Activated T-helper 2 cell treated with anti-CD3 and anti-CD28 coated beads, Interferon-gamma antibody, Interleukin-2, Interleukin-4, amounts not matched to agents 10 μg/mL and 5 μg/mL and 100 μg/mL, durations not matched to agents 14 hours and 24 hours and 36 hours (primary cell): ENCODE results near the gene GOLGA6L10. TPM values are rescaled to one million over a fixed set of nuclear protein-coding genes. Genes with fewer than 3 reads are reported as not detected.
"Not testable (repeated sequence)": the region's sequence is repeated elsewhere in the genome, so short reads cannot be mapped to it uniquely, and the experiment has no call there.

Experiments
- DNase-seq: peaks from one replicate; pipeline ENCODE4 v3.0.0; 2021; ENCODE audit warnings: low spot score
- H3K27ac Mint-ChIP-seq: one replicate; pipeline ENCODE4 v1.8.0; 2021; ENCODE audit warnings: mixed read lengths
- H3K27me3 Mint-ChIP-seq: one replicate; pipeline ENCODE4 v1.8.0; 2021; ENCODE audit warnings: low read depth, mixed read lengths
- H3K36me3 Mint-ChIP-seq: one replicate; pipeline ENCODE4 v1.8.0; 2021; ENCODE audit warnings: low read depth, mixed read lengths
- H3K4me1 Mint-ChIP-seq: one replicate; pipeline ENCODE4 v1.8.0; 2021; ENCODE audit warnings: low read depth, mixed read lengths
- H3K4me3 Mint-ChIP-seq: one replicate; pipeline ENCODE4 v1.8.0; 2021; ENCODE audit warnings: low read depth, mild to moderate bottlenecking, moderate library complexity, mixed read lengths
- H3K9me3 Mint-ChIP-seq: one replicate; pipeline ENCODE4 v1.8.0; 2021; ENCODE audit warnings: mixed read lengths
- intact Hi-C: fragments of 100-400 bp; cut with micrococcal nuclease; formaldehyde crosslinking; loops from one replicate; pipeline ENCODE4 v1.15.1; 2023
- total RNA-seq: library from RNA; stranded (reverse); gene quantifications from 2 replicates; pipeline ENCODE4 v1.2.3, GENCODE V29; 2022

Gene GOLGA6L10
- total RNA-seq, 1 donor from 2014 or later = 1.0 TPM

DNA sequence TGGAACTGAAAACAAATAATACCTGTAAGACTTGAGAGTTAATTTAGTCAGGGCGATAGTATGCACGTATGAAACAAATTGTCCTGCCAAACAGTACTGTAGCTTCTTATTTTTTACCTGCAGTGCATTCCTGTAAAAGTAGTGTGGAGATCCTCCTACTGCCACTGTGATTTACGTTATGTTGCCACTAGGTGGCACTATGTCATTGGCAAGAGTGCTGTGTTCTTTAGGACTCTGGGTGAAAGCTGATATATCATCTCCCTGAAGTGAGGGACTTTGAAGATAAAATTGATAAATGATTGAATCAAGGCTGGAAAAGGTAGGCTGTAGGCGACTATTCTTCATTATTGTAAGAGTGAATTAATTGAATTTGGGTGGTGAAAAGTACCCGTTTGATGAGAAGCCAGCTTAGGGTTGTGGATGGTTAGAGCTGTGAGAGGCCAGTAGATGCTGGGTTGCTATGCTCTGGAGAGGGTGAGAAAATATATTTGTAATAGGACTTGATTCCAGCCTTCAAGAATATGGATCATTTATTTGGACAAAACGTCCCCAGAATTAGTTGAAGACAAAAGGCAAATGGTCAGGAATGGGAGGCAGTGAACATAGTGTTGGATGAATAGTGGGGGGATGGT, 16.5 kb upstream of the GOLGA6L10 start:
- H3K36me3 Mint-ChIP-seq, H3K4me1 Mint-ChIP-seq, intact Hi-C loops, H3K9me3 Mint-ChIP-seq, H3K27me3 Mint-ChIP-seq, H3K4me3 Mint-ChIP-seq, H3K27ac Mint-ChIP-seq: not testable (repeated sequence)
- DNase-seq = peak; percentile 17

DNA sequence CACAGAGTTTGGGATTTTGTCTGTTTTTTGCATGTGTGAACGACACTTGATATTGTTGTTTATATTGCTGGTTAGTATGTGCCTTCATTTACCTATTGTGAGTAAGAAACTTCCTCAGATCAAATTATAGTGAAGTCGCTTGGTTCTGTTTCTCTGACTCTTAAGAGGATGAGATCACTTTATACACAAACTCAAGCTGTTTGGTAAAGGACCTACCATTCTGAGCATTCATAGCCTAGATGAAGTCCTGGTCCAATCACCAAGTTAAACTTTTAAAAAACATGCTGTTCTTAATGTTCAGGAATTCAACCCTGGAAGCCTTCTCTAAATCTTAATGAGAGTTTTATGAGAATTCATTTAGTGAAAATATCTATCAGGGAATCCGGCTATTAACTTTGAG, 15.3 kb upstream of the GOLGA6L10 start:
- DNase-seq, H3K4me1 Mint-ChIP-seq, H3K27me3 Mint-ChIP-seq, intact Hi-C loops, H3K27ac Mint-ChIP-seq, H3K36me3 Mint-ChIP-seq, H3K9me3 Mint-ChIP-seq, H3K4me3 Mint-ChIP-seq: not testable (repeated sequence)

DNA sequence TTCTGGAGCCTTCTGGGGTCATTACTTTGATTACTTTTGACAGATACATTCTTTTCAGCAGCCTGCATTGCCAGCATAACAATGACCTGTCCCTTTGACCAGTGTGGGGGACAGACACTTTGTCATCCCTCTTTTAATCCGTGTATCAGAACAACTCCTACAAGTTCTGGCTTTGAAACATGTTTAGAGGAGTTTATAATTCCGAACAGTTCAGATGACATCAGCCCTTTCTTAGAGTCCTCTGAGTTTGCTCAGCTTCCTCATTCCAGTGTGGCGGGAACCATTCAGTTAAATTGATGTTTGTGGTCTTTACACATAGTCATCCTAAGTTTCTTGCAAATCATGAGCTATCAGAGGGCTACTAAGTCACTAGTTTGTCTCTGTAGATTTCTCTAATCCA, 13.5 kb upstream of the GOLGA6L10 start:
- H3K4me1 Mint-ChIP-seq, intact Hi-C loops, DNase-seq, H3K4me3 Mint-ChIP-seq, H3K27me3 Mint-ChIP-seq, H3K36me3 Mint-ChIP-seq, H3K9me3 Mint-ChIP-seq, H3K27ac Mint-ChIP-seq: not testable (repeated sequence)

DNA sequence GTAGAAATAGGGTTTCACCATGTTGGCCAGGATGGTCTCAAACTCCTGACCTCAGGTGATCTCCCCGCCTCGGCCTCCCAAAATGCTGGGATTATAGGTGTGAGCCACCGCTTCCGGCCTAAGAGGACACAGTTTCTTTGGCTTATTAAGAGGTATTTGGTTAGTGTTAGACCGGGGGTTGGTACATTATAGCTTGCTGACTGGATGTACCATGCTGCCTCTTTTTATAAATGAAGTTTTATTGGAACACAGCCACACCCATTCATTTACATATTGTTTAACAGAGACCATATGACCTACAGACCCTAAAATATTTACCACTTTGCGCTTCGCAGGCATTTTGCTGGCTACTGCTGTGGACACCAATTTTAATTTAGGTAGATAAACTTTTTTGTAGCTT, 11.3 kb upstream of the GOLGA6L10 start:
- H3K4me3 Mint-ChIP-seq, DNase-seq, H3K36me3 Mint-ChIP-seq, H3K27me3 Mint-ChIP-seq, H3K4me1 Mint-ChIP-seq, intact Hi-C loops, H3K9me3 Mint-ChIP-seq, H3K27ac Mint-ChIP-seq: not testable (repeated sequence)

DNA sequence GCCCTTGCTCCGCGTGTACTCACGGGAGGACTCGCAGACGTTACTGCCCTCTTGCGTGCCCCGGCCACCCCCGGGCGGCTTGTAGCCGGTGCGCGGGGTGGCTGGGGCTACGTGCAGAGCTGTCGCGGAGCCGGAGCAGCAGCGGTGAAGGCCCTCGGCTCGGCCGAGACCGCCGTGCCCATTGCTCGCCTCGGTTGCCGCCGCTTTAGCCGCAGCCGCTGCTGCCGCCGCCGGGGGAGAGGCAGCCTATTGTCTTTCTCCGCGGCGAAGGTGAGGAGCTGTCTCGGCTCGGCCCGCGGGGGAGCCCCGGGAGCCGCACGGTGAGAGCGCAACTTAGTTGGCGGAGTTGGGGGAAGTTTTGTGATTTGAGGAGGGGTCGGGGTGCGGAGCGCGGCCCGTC, 5.8 kb upstream of the GOLGA6L10 start:
- H3K36me3 Mint-ChIP-seq, H3K4me1 Mint-ChIP-seq, DNase-seq, H3K4me3 Mint-ChIP-seq, H3K27me3 Mint-ChIP-seq, H3K27ac Mint-ChIP-seq, H3K9me3 Mint-ChIP-seq, intact Hi-C loops: not testable (repeated sequence)

DNA sequence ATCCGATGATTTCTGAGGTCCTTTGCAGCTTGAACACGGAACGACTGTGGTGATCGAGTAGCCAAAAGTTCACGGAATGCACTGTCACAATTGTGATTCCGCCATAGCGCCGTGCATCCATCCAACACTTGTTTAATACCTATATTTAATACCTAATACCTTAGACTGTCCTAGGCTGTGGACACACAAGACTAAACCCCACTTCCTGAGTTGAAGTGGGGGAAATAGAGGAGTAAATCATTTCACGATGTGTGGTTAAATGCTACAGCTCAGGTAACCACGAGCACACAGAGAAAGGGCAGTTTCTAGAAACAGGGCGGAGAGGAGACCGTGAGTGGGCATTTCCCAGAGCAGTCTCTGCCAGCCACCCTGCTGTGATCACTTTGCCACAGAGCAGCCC, 5.3 kb upstream of the GOLGA6L10 start:
- DNase-seq, H3K27ac Mint-ChIP-seq, H3K36me3 Mint-ChIP-seq, H3K4me1 Mint-ChIP-seq, H3K27me3 Mint-ChIP-seq, H3K9me3 Mint-ChIP-seq, intact Hi-C loops, H3K4me3 Mint-ChIP-seq: not testable (repeated sequence)

DNA sequence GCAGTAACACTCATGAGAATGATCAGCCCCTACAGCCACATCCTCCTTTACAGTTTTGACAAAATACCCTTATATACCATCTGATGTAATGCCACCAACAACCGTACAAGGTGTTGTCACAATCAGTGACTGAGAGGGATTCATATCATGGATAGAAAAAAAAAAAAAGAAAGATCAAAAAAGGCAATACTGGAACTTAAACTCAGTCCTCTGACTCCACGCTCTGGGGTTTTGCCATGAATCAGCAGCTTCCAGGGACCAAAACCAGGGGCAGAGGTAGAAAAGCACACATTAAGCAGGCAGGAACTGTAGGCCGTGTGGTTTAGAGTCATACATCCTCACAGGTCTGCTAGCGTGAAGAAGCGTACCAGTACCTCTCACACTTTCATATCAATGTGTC, 1.6 kb downstream of the GOLGA6L10 start:
- H3K9me3 Mint-ChIP-seq, H3K36me3 Mint-ChIP-seq, H3K27me3 Mint-ChIP-seq, H3K27ac Mint-ChIP-seq, H3K4me3 Mint-ChIP-seq, DNase-seq, H3K4me1 Mint-ChIP-seq, intact Hi-C loops: not testable (repeated sequence)

DNA sequence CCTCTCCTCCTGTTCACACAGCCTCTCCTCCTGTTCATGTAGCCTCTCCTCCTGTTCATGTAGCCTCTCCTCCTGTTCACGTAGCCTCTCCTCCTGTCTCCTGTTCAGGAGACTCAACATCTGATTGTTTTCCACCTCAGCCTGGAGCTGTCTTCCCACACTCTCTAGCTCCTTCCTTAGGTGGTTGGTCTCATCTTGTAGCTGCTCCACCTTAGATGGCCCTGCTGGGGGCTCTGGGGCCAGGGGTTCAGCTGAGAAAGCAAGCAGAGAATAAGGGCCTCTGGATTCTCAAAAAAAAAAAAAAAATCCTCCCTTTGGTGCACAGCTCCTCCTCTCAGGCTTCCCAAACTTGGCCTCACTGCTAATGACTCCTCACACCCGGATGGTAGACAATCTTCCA, 4.1 kb downstream of the GOLGA6L10 start:
- H3K4me3 Mint-ChIP-seq, H3K4me1 Mint-ChIP-seq, H3K9me3 Mint-ChIP-seq, H3K27ac Mint-ChIP-seq, DNase-seq, H3K36me3 Mint-ChIP-seq, H3K27me3 Mint-ChIP-seq, intact Hi-C loops: not testable (repeated sequence)

DNA sequence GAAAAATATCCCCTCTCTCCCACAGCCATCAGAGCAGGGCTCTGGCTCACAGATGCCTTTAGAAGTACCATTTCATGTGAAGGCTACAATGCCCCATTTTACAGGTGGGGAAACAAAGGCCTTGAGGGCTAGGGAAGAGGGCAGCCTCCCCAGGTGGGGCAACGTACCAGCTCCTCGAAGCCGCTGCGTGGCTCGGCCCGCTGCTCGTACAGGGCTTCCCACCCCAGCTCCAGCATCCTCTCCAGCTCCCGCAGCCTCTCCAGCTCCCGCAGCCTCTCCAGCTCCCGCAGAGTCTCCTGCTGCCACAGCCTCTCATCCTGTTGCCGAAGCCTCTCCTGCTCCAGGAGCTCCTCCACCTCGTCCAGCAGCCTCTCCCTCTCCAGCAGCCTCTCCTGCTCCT, 4.9 kb downstream of the GOLGA6L10 start:
- H3K27me3 Mint-ChIP-seq, DNase-seq, H3K36me3 Mint-ChIP-seq, H3K4me3 Mint-ChIP-seq, H3K9me3 Mint-ChIP-seq, H3K4me1 Mint-ChIP-seq, intact Hi-C loops, H3K27ac Mint-ChIP-seq: not testable (repeated sequence)

DNA sequence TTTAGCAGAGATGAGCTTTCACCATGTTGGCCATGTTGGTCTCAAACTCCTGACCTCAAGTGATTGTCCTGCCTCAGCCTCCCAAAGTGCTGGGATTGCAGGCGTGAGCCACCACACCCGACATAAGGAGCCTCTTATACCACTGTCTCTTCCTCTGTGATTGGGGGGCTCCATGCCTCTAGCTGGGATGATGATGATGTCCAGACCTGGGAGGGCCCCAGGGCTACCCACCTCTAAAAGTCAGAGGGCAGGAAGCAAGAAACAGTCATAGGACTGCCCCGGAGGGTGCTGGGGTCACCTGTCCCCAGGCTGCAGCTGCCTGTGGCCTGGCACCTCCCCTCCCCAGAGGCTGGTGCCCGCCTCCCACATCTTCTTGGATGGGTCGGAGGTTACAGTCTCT, 5.4 kb downstream of the GOLGA6L10 start:
- H3K9me3 Mint-ChIP-seq, H3K4me3 Mint-ChIP-seq, H3K27me3 Mint-ChIP-seq, intact Hi-C loops, H3K4me1 Mint-ChIP-seq, H3K27ac Mint-ChIP-seq, H3K36me3 Mint-ChIP-seq, DNase-seq: not testable (repeated sequence)

DNA sequence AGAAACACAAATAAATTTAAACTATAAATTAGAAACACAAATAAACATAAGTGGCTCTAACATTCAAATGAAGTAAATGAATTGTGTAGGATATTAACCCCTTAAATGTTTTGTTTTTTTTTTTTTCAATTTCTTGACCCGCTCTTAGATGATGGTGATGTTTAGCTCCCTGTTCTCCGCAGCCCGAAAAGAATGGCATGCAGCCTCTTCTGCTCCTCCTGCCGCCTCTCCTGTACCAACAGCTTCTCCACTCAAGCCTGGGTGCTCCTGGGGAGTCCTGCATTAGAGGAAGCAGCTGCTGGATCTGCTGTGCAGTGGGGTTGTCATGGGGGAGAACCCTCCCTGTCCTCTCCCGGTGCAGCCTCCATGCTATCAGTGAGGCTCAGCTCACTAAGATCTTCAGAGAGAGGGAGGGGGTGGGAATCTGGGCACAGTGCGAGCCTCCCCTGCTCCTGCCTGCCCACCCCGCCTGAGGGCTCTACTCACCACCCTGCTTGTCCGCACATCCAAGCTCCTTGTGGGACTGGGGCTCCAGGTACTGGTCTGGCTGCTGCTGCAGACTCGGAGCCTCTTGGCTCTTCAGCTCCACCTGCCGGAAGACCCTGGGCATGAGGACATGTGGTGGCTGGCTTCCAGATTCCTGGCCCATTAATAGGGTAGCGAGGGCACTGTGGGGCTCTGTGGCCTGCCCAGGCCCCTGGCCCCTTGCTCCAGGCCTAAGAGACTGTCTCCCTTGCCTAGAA, 6.5 kb downstream of the GOLGA6L10 start:
- intact Hi-C loops, DNase-seq, H3K36me3 Mint-ChIP-seq, H3K27me3 Mint-ChIP-seq, H3K27ac Mint-ChIP-seq, H3K4me1 Mint-ChIP-seq, H3K9me3 Mint-ChIP-seq, H3K4me3 Mint-ChIP-seq: not testable (repeated sequence)

DNA sequence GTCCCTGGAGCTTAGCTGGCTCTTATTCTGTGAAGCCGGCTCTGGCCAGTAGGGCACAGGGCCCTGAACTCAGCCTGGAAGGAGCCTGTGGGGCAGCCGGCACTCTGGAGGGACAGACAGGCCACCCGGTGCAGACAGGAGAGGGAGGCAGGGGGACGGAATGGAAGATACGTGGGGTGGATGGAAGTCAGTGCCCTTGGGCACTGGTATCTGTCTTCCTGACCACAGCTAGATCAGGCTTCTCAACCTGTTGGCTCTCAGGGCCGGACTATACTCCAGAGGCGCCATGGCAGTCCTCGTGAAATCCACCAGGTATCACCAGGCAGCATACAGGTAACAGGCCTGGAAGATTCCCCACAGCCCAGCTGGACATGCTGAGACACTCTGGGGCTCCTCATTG, 10.7 kb downstream of the GOLGA6L10 start:
- not testable (repeated sequence) for DNase-seq

DNA sequence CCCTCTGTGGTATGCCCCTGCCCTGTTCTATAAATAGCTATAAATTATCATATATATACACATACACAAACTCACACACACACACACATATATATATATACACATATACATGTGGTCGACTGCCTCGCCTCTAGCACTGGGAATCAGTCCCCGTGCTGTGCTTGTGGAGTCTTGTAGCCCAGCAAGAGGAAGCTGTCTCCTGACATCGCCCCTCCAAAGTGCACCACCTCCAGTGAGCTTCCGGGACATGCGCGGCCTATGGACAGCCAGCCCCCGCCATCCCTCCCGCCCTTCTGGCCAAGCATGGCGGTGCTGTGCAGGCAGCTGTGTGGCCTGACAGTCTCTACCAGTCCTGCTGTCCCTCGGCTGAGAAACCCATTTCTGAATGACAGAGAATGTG, 11.2 kb downstream of the GOLGA6L10 start:
- H3K27ac Mint-ChIP-seq, H3K27me3 Mint-ChIP-seq, H3K4me1 Mint-ChIP-seq, H3K9me3 Mint-ChIP-seq, H3K36me3 Mint-ChIP-seq, H3K4me3 Mint-ChIP-seq, DNase-seq, intact Hi-C loops: not testable (repeated sequence)

More for the DNA sequence above, 10.7 kb downstream of the GOLGA6L10 start:
- intact Hi-C loops, H3K27me3 Mint-ChIP-seq, H3K27ac Mint-ChIP-seq, H3K4me1 Mint-ChIP-seq, H3K9me3 Mint-ChIP-seq, H3K36me3 Mint-ChIP-seq, H3K4me3 Mint-ChIP-seq: not testable (repeated sequence)

DNA sequence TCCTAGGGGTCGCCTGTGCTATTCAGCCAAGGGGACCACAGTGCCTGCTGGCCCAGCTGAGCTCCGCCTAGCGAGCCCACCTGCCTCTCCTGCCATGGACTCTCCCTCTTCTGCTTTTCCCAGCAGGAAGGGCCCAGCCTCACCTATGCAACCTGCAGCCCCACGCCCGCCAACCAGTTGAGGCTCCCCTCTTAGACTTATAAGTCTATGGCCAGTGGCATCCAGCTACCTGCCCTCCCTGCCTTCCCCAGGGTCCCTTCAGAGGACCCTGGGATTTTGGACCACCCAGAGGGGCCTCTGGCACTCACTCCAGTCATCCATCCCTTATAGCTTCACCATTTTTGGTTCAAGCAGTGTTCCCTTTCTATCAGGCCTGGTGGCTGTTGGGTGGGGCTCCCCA, 12.2 kb downstream of the GOLGA6L10 start:
- H3K4me3 Mint-ChIP-seq, H3K36me3 Mint-ChIP-seq, H3K4me1 Mint-ChIP-seq, intact Hi-C loops, H3K9me3 Mint-ChIP-seq, H3K27ac Mint-ChIP-seq, H3K27me3 Mint-ChIP-seq, DNase-seq: not testable (repeated sequence)
